ENCODE results near the gene TMEM108. TPM values are rescaled to one million over a fixed set of nuclear protein-coding genes. Genes with fewer than 3 reads are reported as not detected.

Gene TMEM108
- total and polyA plus RNA-seq, 10 of the 15 experiments (the other 5 are each of a cell fraction or from before 2014, with no cell fraction given) = 0.02 to 0.58 (median 0.12) TPM; not detected in 5

DNA sequence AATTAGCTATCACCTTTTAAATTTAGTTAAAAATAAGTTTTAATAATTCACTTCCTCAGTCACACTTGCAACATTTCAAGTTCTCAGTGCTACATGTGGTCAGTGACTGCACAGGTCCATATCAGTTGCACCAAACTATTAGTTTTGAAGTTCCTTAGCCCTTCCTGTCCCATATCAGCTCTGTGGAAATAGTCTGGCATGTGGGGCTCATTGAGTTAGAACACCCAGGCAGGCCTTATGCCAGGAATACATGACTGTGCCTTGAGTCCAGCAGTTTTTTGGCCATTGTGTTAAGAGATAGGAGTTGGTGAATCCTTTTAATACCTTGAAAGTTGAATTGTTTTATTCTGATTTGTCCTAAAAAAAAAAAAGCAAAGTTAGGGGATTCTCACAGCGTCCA is 207.9 kb downstream of the TMEM108 start (continued):
- TF ChIP-seq RFX5 (IDR thresholded peaks at IDR 0.05; ENCODE audit: low read depth, low read length) (no peak), NFYB (IDR thresholded peaks at IDR 0.05; ENCODE audit: insufficient read depth, low read depth, low read length) (no peak), NR2F1 (conservative IDR thresholded peaks at IDR 0.05) (no peak), ZBTB33 (IDR thresholded peaks at IDR 0.05) (no peak)

DNA sequence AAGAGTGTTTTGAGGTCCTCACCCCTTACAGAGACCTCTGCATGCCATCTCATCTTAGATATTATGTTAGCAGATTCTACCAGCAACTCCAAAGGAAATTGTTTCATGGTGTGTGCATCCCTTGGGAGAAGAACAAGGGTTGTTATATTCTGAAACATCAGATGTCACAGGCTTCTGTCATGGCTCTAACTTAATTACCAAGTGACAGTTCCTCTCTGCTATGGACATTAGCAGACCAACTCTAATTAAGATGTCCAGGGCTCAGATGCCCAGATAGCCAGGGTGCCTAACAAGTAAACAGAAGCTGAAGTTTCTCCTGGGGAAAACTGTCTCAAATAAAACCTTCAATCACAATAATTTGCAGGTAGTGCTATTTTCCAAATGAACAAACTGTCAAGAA is 208.6 kb downstream of the TMEM108 start:
- ChIA-PET RAD21 (ENCODE audit: unreplicated experiment) (no interaction called here), SMC1A (ENCODE audit: uncharacterized antibody, unreplicated experiment) (no interaction called here), POLR2A (no interaction called here), CTCF (interaction anchor here (0.7 kb wide), 1 partner anchor 11 kb away, joined by 4 read pairs; no protein-coding TSS in a partner anchor)
- FAIRE-seq (no peak), ATAC-seq (no peak), DNase-seq (ENCODE audit: low read depth, low spot score) (no peak)
- Histone ChIP-seq H3K9ac (ENCODE audit: control insufficient read depth, insufficient read depth, low read length) (no peak overlapping the region), H3K4me2 (ENCODE audit: control insufficient read depth, insufficient read depth) (no peak overlapping the region), H2AFZ (ENCODE audit: control insufficient read depth, low read depth, low read length) (no peak overlapping the region), H3K27ac (ENCODE audit: control insufficient read depth, insufficient read depth) (no peak overlapping the region), H3K4me1 (ENCODE audit: control insufficient read depth, insufficient read depth, low read length) (no peaks in the 10 kb centered on the region), H3K36me3 (ENCODE audit: control insufficient read depth in 2 of 2, insufficient read depth in 2 of 2, low read length in 1 of 2) (no peaks in the 10 kb centered on the region), H3K9me3 (replicated peaks; ENCODE audit: control insufficient read depth, insufficient read depth, low read length) (no peaks in the 10 kb centered on the region), H3K4me3 (no peak overlapping the region), H4K20me1 (ENCODE audit: control insufficient read depth, insufficient read depth) (no peaks in the 10 kb centered on the region), H3K79me2 (ENCODE audit: control insufficient read depth, insufficient read depth, low read length) (no peaks in the 10 kb centered on the region), H3K27me3 (replicated peaks in 1 of 2; ENCODE audit: control insufficient read depth in 2 of 2, insufficient read depth in 2 of 2, low read length in 1 of 2) (no peaks in the 10 kb centered on the region)
- intact Hi-C loops (cut with micrococcal nuclease; ENCODE audit: unreplicated experiment) (no loop called here), in situ Hi-C loops (cut with MboI) (no loop called here)
- no TSS peak for BruUV-seq (replicated peaks)
- TF ChIP-seq CBX3 (IDR thresholded peaks at IDR 0.05; ENCODE audit: borderline replicate concordance, low read depth) (no peak), ZNF384 (IDR thresholded peaks at IDR 0.05; ENCODE audit: borderline replicate concordance, low read depth, low read length) (no peak), JUNB (IDR thresholded peaks at IDR 0.05) (no peak), RCOR1 (conservative IDR thresholded peaks at IDR 0.05; ENCODE audit: low read depth, low read length) (no peak), NBN (IDR thresholded peaks at IDR 0.05) (no peak), CBFB (IDR thresholded peaks at IDR 0.05; ENCODE audit: low read depth) (no peak), SRF (IDR thresholded peaks at IDR 0.05; ENCODE audit: low read depth in 2 of 2, low read length in 2 of 2) (no peak), ZNF687 (IDR thresholded peaks at IDR 0.05) (no peak), ASH2L (IDR thresholded peaks at IDR 0.05; ENCODE audit: borderline replicate concordance, low read depth) (no peak), SREBF1 (IDR thresholded peaks at IDR 0.05; ENCODE audit: low read length) (no peak), SMAD1 (IDR thresholded peaks at IDR 0.05; ENCODE audit: low read depth, partially characterized antibody) (no peak), BMI1 (IDR thresholded peaks at IDR 0.05; ENCODE audit: borderline replicate concordance) (no peak), HDGF (IDR thresholded peaks at IDR 0.05) (no peak), ZZZ3 (IDR thresholded peaks at IDR 0.05; ENCODE audit: control insufficient read depth, insufficient read length, low read depth) (no peak)
- TF ChIP-seq, protein P1, sequence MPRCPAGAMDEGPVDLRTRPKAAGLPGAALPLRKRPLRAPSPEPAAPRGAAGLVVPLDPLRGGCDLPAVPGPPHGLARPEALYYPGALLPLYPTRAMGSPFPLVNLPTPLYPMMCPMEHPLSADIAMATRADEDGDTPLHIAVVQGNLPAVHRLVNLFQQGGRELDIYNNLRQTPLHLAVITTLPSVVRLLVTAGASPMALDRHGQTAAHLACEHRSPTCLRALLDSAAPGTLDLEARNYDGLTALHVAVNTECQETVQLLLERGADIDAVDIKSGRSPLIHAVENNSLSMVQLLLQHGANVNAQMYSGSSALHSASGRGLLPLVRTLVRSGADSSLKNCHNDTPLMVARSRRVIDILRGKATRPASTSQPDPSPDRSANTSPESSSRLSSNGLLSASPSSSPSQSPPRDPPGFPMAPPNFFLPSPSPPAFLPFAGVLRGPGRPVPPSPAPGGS (IDR thresholded peaks at IDR 0.05; ENCODE audit: borderline replicate concordance, insufficient read depth, low read depth, low read length, poor library complexity, severe bottlenecking) = no peak

All from GM12878 (cell line).